K562 (cell line): Measurements from ENCODE around the gene CD34.

ENCODE experiments used
- CTCF ChIP-seq, 3 experiments: IDR thresholded peaks in 2 of 3; conservative IDR thresholded peaks in 1 of 3; 2 replicates each; pipeline ENCODE4 v1.5.1; 2011 to 2012; ENCODE audit warnings: low read length in 3 of 3, mild to moderate bottlenecking in 3 of 3, control low read depth in 2 of 3, improper control_type of control experiment in 1 of 3, inconsistent platforms in 1 of 3, low read depth in 1 of 3, mixed read lengths in 1 of 3, moderate library complexity in 1 of 3; ENCODE audit not compliant: insufficient read depth in 2 of 3
- FOXO4 ChIP-seq: fragments of 450-650 bp; formaldehyde crosslinking; IDR thresholded peaks from 2 replicates; pipeline ENCODE4 v1.4.0; 2020; ENCODE audit warnings: mild to moderate bottlenecking, moderate library complexity
- JUND ChIP-seq, 2 experiments: IDR thresholded peaks; 2 replicates in 1 of 2; 3 replicates in 1 of 2; pipeline ENCODE4 v1.6.1; 2011; ENCODE audit warnings: borderline replicate concordance in 2 of 2, low read depth in 2 of 2, low read length in 2 of 2, improper control_type of control experiment in 1 of 2, missing biosample characterization in 1 of 2, missing genetic modification characterization in 1 of 2, missing genetic modification reagents in 1 of 2
- RBM17 ChIP-seq: fragments of 200-400 bp; formaldehyde crosslinking; IDR thresholded peaks from 2 replicates; pipeline ENCODE4 v1.6.1; 2017; ENCODE audit warnings: low read depth, mild to moderate bottlenecking, low read length, borderline replicate concordance
- RFX1 ChIP-seq: fragments of 450-650 bp; IDR thresholded peaks from 2 replicates; pipeline ENCODE4 v1.6.1; 2016; ENCODE audit warnings: mild to moderate bottlenecking, moderate library complexity
- SIN3A ChIP-seq, 2 experiments: fragments of 150-350 bp in 1 of 2; IDR thresholded peaks; 2 replicates each; pipeline ENCODE4 v1.6.1; 2011 to 2016; ENCODE audit warnings: borderline replicate concordance in 2 of 2, low read depth in 2 of 2, low read length in 2 of 2, mild to moderate bottlenecking in 2 of 2, moderate library complexity in 2 of 2; ENCODE audit not compliant: control insufficient read depth in 1 of 2
- TOE1 ChIP-seq, 2 experiments: fragments of 450-650 bp in 1 of 2; sonication (generic) in 1 of 2; formaldehyde crosslinking in 1 of 2; IDR thresholded peaks; 2 replicates each; pipeline versions ENCODE4 v1.7.1 to v1.8.0; 2016 to 2022; ENCODE audit warnings: borderline replicate concordance in 2 of 2, mild to moderate bottlenecking in 2 of 2, antibody characterized with exemption in 1 of 2, inconsistent platforms in 1 of 2, low read depth in 1 of 2, missing genetic modification reagents in 1 of 2, moderate library complexity in 1 of 2
- YY1 ChIP-seq, 3 experiments: IDR thresholded peaks; 2 replicates each; pipeline ENCODE4 v1.6.1; 2011; ENCODE audit warnings: low read length in 2 of 3, mild to moderate bottlenecking in 2 of 3, moderate library complexity in 2 of 3, borderline replicate concordance in 1 of 3, control low read depth in 1 of 3, low read depth in 1 of 3; ENCODE audit not compliant: insufficient read depth in 3 of 3, insufficient replicate concordance in 2 of 3, control insufficient read depth in 1 of 3, insufficient read length in 1 of 3; ENCODE audit errors: extremely low read depth in 1 of 3
- ZBTB1 ChIP-seq: sonication (generic); formaldehyde crosslinking; IDR thresholded peaks from 2 replicates; pipeline ENCODE4 v1.8.1; 2023; ENCODE audit warnings: missing genetic modification reagents, low read depth, mild to moderate bottlenecking, borderline replicate concordance
- ZNF280A ChIP-seq: fragments of 450-650 bp; IDR thresholded peaks from 2 replicates; pipeline ENCODE4 v1.6.1; 2018; ENCODE audit warnings: mild to moderate bottlenecking, low read depth; ENCODE audit not compliant: partially characterized antibody

GRCh38 chr1:207897188-207897587 lies 13.7 kb downstream of the CD34 start:
- TF ChIP-seq ZBTB1 (CRISPR knock-in tag): no peak
- no peak for TF ChIP-seq RBM17
- no peak for TF ChIP-seq RFX1
- TF ChIP-seq FOXO4 (CRISPR knock-in tag): no peak
- TF ChIP-seq YY1 (IDR thresholded peaks at IDR 0.05; ENCODE audit: borderline replicate concordance in 1 of 3, control insufficient read depth in 1 of 3, extremely low read depth in 1 of 3, insufficient read depth in 3 of 3, insufficient read length in 1 of 3, insufficient replicate concordance in 2 of 3, low read depth in 1 of 3, low read length in 2 of 3): no peak
- TF ChIP-seq TOE1 (IDR thresholded peaks at IDR 0.05; ENCODE audit: borderline replicate concordance): no peak
- no peak for TF ChIP-seq TOE1 (CRISPR knock-in tag; IDR thresholded peaks at IDR 0.05; ENCODE audit: borderline replicate concordance, low read depth)
- TF ChIP-seq ZNF280A: no peak
- TF ChIP-seq CTCF (IDR thresholded peaks at IDR 0.05 in 2 of 3, conservative IDR thresholded peaks at IDR 0.05 in 1 of 3; ENCODE audit: insufficient read depth in 2 of 3, low read depth in 1 of 3, low read length in 3 of 3): peak; percentile 29 to 63 (median 44); a peak in 4 of 6 replicates
- no peak for TF ChIP-seq JUND (IDR thresholded peaks at IDR 0.05; ENCODE audit: borderline replicate concordance, low read depth, low read length)
- TF ChIP-seq JUND (tag; IDR thresholded peaks at IDR 0.05; ENCODE audit: borderline replicate concordance, low read depth, low read length): no peak
- TF ChIP-seq SIN3A (IDR thresholded peaks at IDR 0.05; ENCODE audit: borderline replicate concordance in 2 of 2, control insufficient read depth in 1 of 2, low read depth in 2 of 2, low read length in 2 of 2): no peak
